Measurements from ENCODE around the gene C3orf20.

The C3orf20 gene

DNA sequence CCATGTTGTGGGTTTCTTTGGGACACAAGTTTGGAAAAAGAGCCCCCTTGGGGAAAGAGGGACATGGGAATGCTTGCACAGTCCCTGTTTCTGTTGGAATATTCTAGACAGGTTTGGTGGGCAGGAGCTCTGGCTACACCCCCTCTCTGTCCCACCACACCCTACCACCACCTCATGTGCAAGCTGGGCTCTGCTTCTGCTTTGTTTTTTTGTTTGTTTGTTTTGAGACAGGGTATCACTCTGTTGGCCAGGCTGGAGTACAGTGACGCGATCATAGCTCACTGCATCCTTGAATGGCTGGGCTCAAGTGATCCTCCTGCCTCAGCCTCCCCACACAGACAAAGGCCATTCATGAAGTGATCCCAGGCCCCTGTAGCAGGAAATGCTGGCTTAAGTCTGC, 86.9 kb downstream of the C3orf20 start:
- no peak for DNase-seq

- DNase-seq = no peak
These were observed 87.8 kb downstream of the C3orf20 start for GRCh38 chr3:14762701-14763100.

GRCh38 chr3:14764331-14765059, 89.6 kb downstream of the C3orf20 start:
- no peak for DNase-seq

DNA sequence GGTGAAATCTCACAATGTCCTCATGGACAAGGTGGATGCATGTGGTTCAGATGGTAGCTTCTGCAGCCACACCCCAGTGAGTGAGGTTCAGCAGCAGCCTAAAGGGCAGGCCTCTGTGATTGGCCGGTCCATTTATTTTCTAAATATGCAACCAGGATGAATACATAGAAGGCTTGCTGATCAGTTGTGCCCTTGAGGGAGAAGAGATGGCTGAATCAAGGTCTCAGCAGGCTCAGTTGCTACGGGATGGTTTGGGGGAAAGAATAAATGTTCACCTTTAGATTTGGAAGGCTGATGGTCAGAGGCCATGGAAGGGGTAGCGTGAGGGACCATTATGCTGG, 90.1 kb downstream of the C3orf20 start:
- DNase-seq = no peak

- no peak for DNase-seq
These were observed 90.9 kb downstream of the C3orf20 start for GRCh38 chr3:14765576-14766427.

- no peak for DNase-seq
These were observed 91.7 kb downstream of the C3orf20 start for GRCh38 chr3:14766428-14767244.

DNA sequence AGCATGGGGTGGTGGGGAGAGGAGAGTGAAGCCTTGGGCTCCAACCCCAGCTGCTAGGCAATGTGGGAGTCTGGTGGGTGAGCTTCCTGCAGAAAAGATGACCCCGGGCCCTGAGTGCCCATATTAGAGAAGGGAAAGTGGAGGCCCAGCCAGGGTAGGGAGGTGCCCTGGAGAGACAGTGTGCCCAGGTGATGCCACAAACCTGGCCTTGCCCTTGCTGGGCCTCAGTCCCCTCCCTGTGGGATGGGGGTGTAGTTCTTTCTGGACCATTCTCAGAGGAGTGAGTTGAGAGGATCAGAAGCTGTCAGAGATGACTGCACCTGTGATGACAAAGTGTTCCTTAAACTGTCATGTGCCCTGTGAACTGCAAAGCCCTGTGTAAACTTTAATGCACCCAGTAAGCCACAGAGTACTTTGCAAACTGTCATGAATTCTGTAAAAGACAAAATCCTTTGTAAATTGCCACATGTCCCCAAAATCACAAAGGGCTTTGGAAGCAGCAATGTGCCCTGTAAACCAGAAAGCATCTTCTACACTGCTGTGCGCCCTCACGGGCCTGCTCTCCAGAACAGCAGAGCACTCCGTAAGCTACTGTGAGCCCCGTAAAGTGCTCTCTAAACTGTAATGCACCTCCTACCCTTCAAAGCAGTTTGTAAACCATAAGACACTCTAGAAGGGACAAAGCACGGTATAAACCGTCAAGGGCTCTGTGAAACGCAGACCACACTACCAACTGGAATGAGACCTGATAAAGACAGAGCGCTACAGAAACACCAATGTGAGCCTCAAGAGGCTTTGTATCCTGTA, 92.5 kb downstream of the C3orf20 start:
- DNase-seq = no peak

GRCh38 chr3:14768182-14768790, 93.3 kb downstream of the C3orf20 start:
- DNase-seq = no peak

GRCh38 chr3:14768881-14769280, 93.9 kb downstream of the C3orf20 start:
- no peak for DNase-seq

GRCh38 chr3:14769544-14770325, 94.8 kb downstream of the C3orf20 start:
- no peak for DNase-seq

- no peak for DNase-seq
These were observed 95.7 kb downstream of the C3orf20 start for GRCh38 chr3:14770591-14770990.

DNA sequence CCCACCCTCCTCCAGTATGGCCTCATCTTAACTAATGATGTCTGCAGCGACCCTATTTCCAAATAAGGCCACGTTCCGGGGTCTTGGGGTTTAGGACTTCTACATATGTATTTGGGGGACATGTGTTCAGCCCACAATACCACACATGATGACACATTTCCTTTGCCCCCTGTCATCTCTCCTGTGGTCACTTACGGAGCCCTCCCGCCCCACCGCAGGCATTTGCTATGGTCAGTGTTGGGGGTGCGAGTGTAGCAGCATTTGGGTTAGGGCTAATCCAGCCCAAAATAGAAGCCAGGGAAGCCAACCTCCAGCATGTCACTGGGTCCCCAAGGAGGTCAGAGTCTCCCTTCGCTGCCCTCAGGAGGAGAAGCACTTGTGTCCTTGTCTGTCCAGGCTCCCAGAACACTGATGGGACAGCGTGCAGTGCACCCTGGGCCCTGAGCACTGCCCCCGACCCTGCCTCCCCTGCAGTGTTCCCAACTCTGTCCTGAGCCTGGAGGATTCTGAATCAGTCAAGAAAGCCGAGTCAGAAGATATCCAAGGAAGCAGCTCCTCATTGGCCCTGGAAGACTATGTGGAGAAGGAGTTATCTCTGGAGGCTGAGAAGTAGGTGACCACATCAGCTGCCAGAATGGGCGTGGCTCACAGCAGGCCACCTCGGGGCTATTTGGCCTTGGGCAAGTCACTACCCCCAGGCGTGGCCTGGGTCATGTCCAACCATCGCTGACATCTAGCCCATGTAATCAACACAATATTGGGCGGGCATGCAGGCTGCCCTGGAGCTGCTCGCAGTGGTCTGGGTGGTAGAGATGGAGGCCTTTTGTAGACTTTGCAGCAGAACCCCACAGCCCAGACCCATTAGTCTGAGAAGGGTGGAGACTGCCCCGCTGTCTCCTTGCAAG, 96.9 kb downstream of the C3orf20 start:
- no peak for DNase-seq

GRCh38 chr3:14772533-14773138, 97.7 kb downstream of the C3orf20 start:
- no peak for DNase-seq

- no peak for DNase-seq
These were observed 98.3 kb downstream of the C3orf20 start for GRCh38 chr3:14773281-14773680.

GRCh38 chr3:14773691-14774128, 98.8 kb downstream of the C3orf20 start:
- no peak for DNase-seq

GRCh38 chr3:14774431-14774830, 99.5 kb downstream of the C3orf20 start:
- no peak for DNase-seq

- DNase-seq = no peak
These were observed 100.1 kb downstream of the C3orf20 start for GRCh38 chr3:14775011-14775410.

DNA sequence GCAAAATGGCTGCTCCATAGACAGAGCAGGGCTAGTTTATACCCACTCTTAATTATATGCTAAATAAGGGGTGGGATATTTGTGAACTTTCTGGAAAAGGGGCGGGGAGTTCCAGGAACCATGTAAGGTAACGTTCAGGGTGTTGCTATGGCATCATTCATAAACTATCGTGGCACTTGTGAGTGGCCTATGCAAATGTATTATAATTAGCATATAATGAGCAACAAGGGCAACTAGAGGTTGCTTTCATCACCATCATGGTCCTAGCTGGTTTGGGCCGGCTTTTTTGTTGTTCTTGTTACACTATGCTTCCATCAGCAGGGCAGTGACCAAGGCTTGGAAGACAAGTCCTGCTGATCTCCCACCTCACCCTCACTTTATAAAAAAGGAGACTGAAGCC, 100.6 kb downstream of the C3orf20 start:
- no peak for DNase-seq

- DNase-seq = no peak
These were observed 104.2 kb downstream of the C3orf20 start for GRCh38 chr3:14779069-14779685.
